Activated CD8-positive, alpha-beta memory T cell treated with anti-CD3 and anti-CD28 coated beads for 36 hours (primary cell): ENCODE measurements around the gene NPTN. TPM values are rescaled to one million over a fixed set of nuclear protein-coding genes. Genes with fewer than 3 reads are reported as not detected.
"Not testable (repeated sequence)": the region's sequence is repeated elsewhere in the genome, so short reads cannot be mapped to it uniquely, and the experiment has no call there.

Source experiments
- CTCF ChIA-PET: fragments of 350-600 bp; sonication (Branson Sonifier 250); formaldehyde crosslinking; loops from one replicate; lab custom pipeline; 2021; ENCODE audit warnings: antibody characterized with exemption; lab: Charles Lee
- POLR2A ChIA-PET: fragments of 350-600 bp; sonication (Branson Sonifier 250); formaldehyde crosslinking; loops from one replicate; lab custom pipeline; 2021; ENCODE audit warnings: antibody characterized with exemption; lab: Charles Lee
- total RNA-seq, 2 experiments: library from RNA; stranded (reverse); gene quantifications; one replicate each; pipeline ENCODE4 v1.2.3, GENCODE V29; 2021

NPTN gene
- total RNA-seq, 2 experiments from 2014 or later, result 51.9 to 56.1 TPM

GRCh38 chr15:73647259-73648013, 14.2 kb upstream of the NPTN start:
- POLR2A ChIA-PET, result no interaction called here
- CTCF ChIA-PET, result no interaction called here

GRCh38 chr15:73639464-73639863, 6.3 kb upstream of the NPTN start:
- CTCF ChIA-PET, result interaction anchor here (1.0 kb wide), 1 partner anchor 60 kb away, joined by 3 read pairs; no protein-coding TSS in a partner anchor
- POLR2A ChIA-PET, result not testable (repeated sequence)

- POLR2A ChIA-PET, result interaction anchor here (0.9 kb wide), 1 partner anchor 59 kb away, joined by 3 read pairs; no protein-coding TSS in a partner anchor
- CTCF ChIA-PET, result interaction anchor here (0.6 to 8.4 kb wide), 9 partner anchors 8 to 373 kb away, joined by 4 to 90 read pairs (median 8); no protein-coding TSS in a partner anchor
These were observed 4.3 kb upstream of the NPTN start for GRCh38 chr15:73637527-73637926.

- ChIA-PET CTCF (interaction anchor here (1.2 to 8.4 kb wide), 6 partner anchors 17 to 73 kb away, joined by 3 to 90 read pairs (median 10); no protein-coding TSS in a partner anchor), POLR2A (interaction anchor here (1.3 kb wide), 1 partner anchor 48 kb away, joined by 3 read pairs; no protein-coding TSS in a partner anchor)
These were observed 854 bp upstream of the NPTN start for GRCh38 chr15:73633991-73634495.

GRCh38 chr15:73632670-73633058, 525 bp downstream of the NPTN start:
- ChIA-PET POLR2A (interaction anchor here (0.6 kb wide), 1 partner anchor 53 kb away, joined by 4 read pairs; no protein-coding TSS in a partner anchor), CTCF (interaction anchor here (0.8 to 8.4 kb wide), 2 partner anchors 50 to 66 kb away, joined by 3 to 90 read pairs; no protein-coding TSS in a partner anchor)

- ChIA-PET CTCF (interaction anchor here (0.8 to 8.4 kb wide), 2 partner anchors 51 to 66 kb away, joined by 3 to 90 read pairs; no protein-coding TSS in a partner anchor), POLR2A (interaction anchor here (0.6 to 2.0 kb wide), 2 partner anchors 12 to 53 kb away, joined by 4 read pairs; no protein-coding TSS in a partner anchor)
These were observed 1.1 kb downstream of the NPTN start for GRCh38 chr15:73631915-73632669.

GRCh38 chr15:73630921-73631362, 2.2 kb downstream of the NPTN start:
- ChIA-PET CTCF (interaction anchor here (0.7 to 8.4 kb wide), 4 partner anchors 24 to 71 kb away, joined by 3 to 90 read pairs (median 4); no protein-coding TSS in a partner anchor), POLR2A (interaction anchor here (2.0 kb wide), 1 partner anchor 11 kb away, joined by 4 read pairs; no protein-coding TSS in a partner anchor)

- POLR2A ChIA-PET, result interaction anchor here (0.7 to 2.0 kb wide), 2 partner anchors 10 to 11 kb away, joined by 4 read pairs; no protein-coding TSS in a partner anchor
- CTCF ChIA-PET, result interaction anchor here (0.7 to 8.4 kb wide), 3 partner anchors 23 to 70 kb away, joined by 3 to 90 read pairs (median 5); no protein-coding TSS in a partner anchor
These were observed 3.3 kb downstream of the NPTN start for GRCh38 chr15:73629798-73630429.

- ChIA-PET POLR2A (no interaction called here), CTCF (interaction anchor here (1.9 to 8.4 kb wide), 2 partner anchors 69 kb away, joined by 5 to 90 read pairs; no protein-coding TSS in a partner anchor)
These were observed 4.0 kb downstream of the NPTN start for GRCh38 chr15:73628976-73629797.

GRCh38 chr15:73628102-73628501, 5.1 kb downstream of the NPTN start:
- ChIA-PET POLR2A (no interaction called here), CTCF (no interaction called here)

GRCh38 chr15:73626072-73626471, 7.1 kb downstream of the NPTN start:
- ChIA-PET CTCF (interaction anchor here (1.6 kb wide), 1 partner anchor 10 kb away, joined by 4 read pairs; no protein-coding TSS in a partner anchor), POLR2A (no interaction called here)

- POLR2A ChIA-PET, result no interaction called here
- CTCF ChIA-PET, result interaction anchor here (1.5 to 2.3 kb wide), 2 partner anchors 11 to 64 kb away, joined by 3 to 8 read pairs; no protein-coding TSS in a partner anchor
These were observed 8.7 kb downstream of the NPTN start for GRCh38 chr15:73624530-73624929.

GRCh38 chr15:73621286-73621826, 11.8 kb downstream of the NPTN start:
- CTCF ChIA-PET, result no interaction called here
- POLR2A ChIA-PET, result no interaction called here

GRCh38 chr15:73620078-73620477, 13.1 kb downstream of the NPTN start:
- CTCF ChIA-PET, result interaction anchor here (0.9 to 1.2 kb wide), 3 partner anchors 16 to 58 kb away, joined by 3 to 5 read pairs (median 3); no protein-coding TSS in a partner anchor

GRCh38 chr15:73617913-73618312, 15.3 kb downstream of the NPTN start:
- ChIA-PET POLR2A (no interaction called here), CTCF (no interaction called here)

More at GRCh38 chr15:73620078-73620477, 13.1 kb downstream of the NPTN start:
- POLR2A ChIA-PET, result interaction anchor here (1.1 kb wide), 1 partner anchor 11 kb away, joined by 4 read pairs; no protein-coding TSS in a partner anchor

- ChIA-PET POLR2A (no interaction called here), CTCF (interaction anchor here (1.1 kb wide), 1 partner anchor 17 kb away, joined by 3 read pairs; no protein-coding TSS in a partner anchor)
These were observed 15.8 kb downstream of the NPTN start for GRCh38 chr15:73617301-73617831.

GRCh38 chr15:73608941-73609340, 24.2 kb downstream of the NPTN start:
- CTCF ChIA-PET, result interaction anchor here (1.4 kb wide), 1 partner anchor 28 kb away, joined by 5 read pairs; no protein-coding TSS in a partner anchor

More at GRCh38 chr15:73608941-73609340, 24.2 kb downstream of the NPTN start:
- POLR2A ChIA-PET, result no interaction called here
